ENCODE data around the gene PROX1.

The PROX1 gene

GRCh38 chr1:213973129-213973528 lies 14.6 kb upstream of the PROX1 start:
- ATAC-seq, result no peak
- no peak for TF ChIP-seq TSHZ2 (CRISPR knock-in tag; IDR thresholded peaks at IDR 0.05)
- TF ChIP-seq CSDC2 (CRISPR knock-in tag; IDR thresholded peaks at IDR 0.05), result no peak
- no peak for TF ChIP-seq ZFP3 (CRISPR knock-in tag; IDR thresholded peaks at IDR 0.05)
- TF ChIP-seq TOX (CRISPR knock-in tag; IDR thresholded peaks at IDR 0.05; ENCODE audit: borderline replicate concordance), result no peak
- no peak for TF ChIP-seq ZFP30 (CRISPR knock-in tag; IDR thresholded peaks at IDR 0.05)
- TF ChIP-seq CREB5 (CRISPR knock-in tag; IDR thresholded peaks at IDR 0.05; ENCODE audit: low read depth), result no peak
- no peak for TF ChIP-seq OSR1 (CRISPR knock-in tag; IDR thresholded peaks at IDR 0.05)
- TF ChIP-seq ESRRG (CRISPR knock-in tag; IDR thresholded peaks at IDR 0.05), result no peak
- no peak for TF ChIP-seq SNAI2 (CRISPR knock-in tag; IDR thresholded peaks at IDR 0.05)
- no peak for TF ChIP-seq CSRNP3 (CRISPR knock-in tag; IDR thresholded peaks at IDR 0.05)
- TF ChIP-seq PPARA (CRISPR knock-in tag; IDR thresholded peaks at IDR 0.05; ENCODE audit: borderline replicate concordance), result no peak
- no peak for TF ChIP-seq ZNF565 (CRISPR knock-in tag; conservative IDR thresholded peaks at IDR 0.05; ENCODE audit: low read depth)
- TF ChIP-seq RARB (CRISPR knock-in tag; IDR thresholded peaks at IDR 0.05), result no peak

GRCh38 chr1:213976665-213977485 lies 10.9 kb upstream of the PROX1 start:
- no peak for TF ChIP-seq ZFP3 (CRISPR knock-in tag; IDR thresholded peaks at IDR 0.05)
- TF ChIP-seq TCF4 (CRISPR knock-in tag; IDR thresholded peaks at IDR 0.05; ENCODE audit: borderline replicate concordance), result no peak
- no peak for TF ChIP-seq PATZ1 (CRISPR knock-in tag; IDR thresholded peaks at IDR 0.05; ENCODE audit: borderline replicate concordance)
- no peak for TF ChIP-seq ISL1 (CRISPR knock-in tag; IDR thresholded peaks at IDR 0.05)
- no peak for TF ChIP-seq TOX (CRISPR knock-in tag; IDR thresholded peaks at IDR 0.05; ENCODE audit: borderline replicate concordance)
- no peak for TF ChIP-seq PPARA (CRISPR knock-in tag; IDR thresholded peaks at IDR 0.05; ENCODE audit: borderline replicate concordance)
- TF ChIP-seq CREB5 (CRISPR knock-in tag; IDR thresholded peaks at IDR 0.05; ENCODE audit: low read depth), result no peak
- no peak for TF ChIP-seq ZNF565 (CRISPR knock-in tag; conservative IDR thresholded peaks at IDR 0.05; ENCODE audit: low read depth)
- no peak for TF ChIP-seq ZC3H10 (CRISPR knock-in tag; IDR thresholded peaks at IDR 0.05)
- TF ChIP-seq ZNF8 (CRISPR knock-in tag; IDR thresholded peaks at IDR 0.05), result no peak
- TF ChIP-seq ARNTL (CRISPR knock-in tag; IDR thresholded peaks at IDR 0.05; ENCODE audit: borderline replicate concordance, low read depth), result no peak
- TF ChIP-seq CSDC2 (CRISPR knock-in tag; IDR thresholded peaks at IDR 0.05), result no peak
- TF ChIP-seq OSR1 (CRISPR knock-in tag; IDR thresholded peaks at IDR 0.05), result no peak
- TF ChIP-seq CSRNP3 (CRISPR knock-in tag; IDR thresholded peaks at IDR 0.05), result no peak
- no peak for ATAC-seq
